Fibroblast of lung (primary cell): ENCODE measurements around the gene DUXB. TPM values are rescaled to one million over a fixed set of nuclear protein-coding genes. Genes with fewer than 3 reads are reported as not detected.
A peak's percentile ranks its signal among the peaks of the same experiment; 100 is the strongest.

Source experiments
- DNase-seq, 2 donors: peaks; one replicate each; pipeline versions ENCODE4 v3.0.0 to v3.0.0-alpha.2; 2010; ENCODE audit warnings: low read depth in 2 of 2
- H2AFZ ChIP-seq: 2 replicates; pipeline ENCODE4 v1.5.1; 2012; ENCODE audit warnings: low read length, control low read depth, inconsistent platforms
- H3K27ac ChIP-seq: 2 replicates; pipeline ENCODE4 v1.5.1; 2011; ENCODE audit warnings: low read length, control low read depth; ENCODE audit not compliant: insufficient read depth
- H3K27me3 ChIP-seq: 2 replicates; pipeline ENCODE4 v1.5.1; 2011; ENCODE audit warnings: mild to moderate bottlenecking, low read length; ENCODE audit not compliant: control insufficient read depth, insufficient read depth
- H3K36me3 ChIP-seq: 2 replicates; pipeline ENCODE4 v1.5.1; 2011; ENCODE audit warnings: low read length; ENCODE audit not compliant: control insufficient read depth, insufficient read depth
- H3K4me1 ChIP-seq: 2 replicates; pipeline ENCODE4 v1.5.1; 2011; ENCODE audit warnings: low read length; ENCODE audit not compliant: control insufficient read depth, insufficient read depth; ENCODE audit errors: extremely low read depth
- H3K4me2 ChIP-seq: 2 replicates; pipeline ENCODE4 v1.5.1; 2011; ENCODE audit warnings: low read length, control low read depth; ENCODE audit not compliant: insufficient read depth; ENCODE audit errors: extremely low read depth
- H3K4me3 ChIP-seq, 4 experiments: fragments of 200-600 bp in 1 of 4; sonication (generic) in 1 of 4; replicated peaks in 1 of 4; 2 replicates each; pipeline ENCODE4 v1.5.1; 2011 to 2016; ENCODE audit warnings: low read length in 4 of 4, low read depth in 3 of 4, mild to moderate bottlenecking in 3 of 4, control low read depth in 2 of 4, inconsistent platforms in 1 of 4, mixed read lengths in 1 of 4; ENCODE audit not compliant: insufficient read depth in 1 of 4; ENCODE audit errors: control extremely low read depth in 1 of 4
- H3K79me2 ChIP-seq: 2 replicates; pipeline ENCODE4 v1.5.1; 2012; ENCODE audit warnings: mild to moderate bottlenecking, low read length, inconsistent platforms; ENCODE audit not compliant: control insufficient read depth, insufficient read depth
- H3K9ac ChIP-seq: 2 replicates; pipeline ENCODE4 v1.5.1; 2011; ENCODE audit warnings: mild to moderate bottlenecking, low read length, control low read depth; ENCODE audit not compliant: insufficient read depth
- H3K9me3 ChIP-seq: 2 replicates; pipeline ENCODE4 v1.5.1; 2012; ENCODE audit warnings: low read depth, low read length; ENCODE audit not compliant: control insufficient read depth, insufficient read depth
- H4K20me1 ChIP-seq: 2 replicates; pipeline ENCODE4 v1.5.1; 2011; ENCODE audit warnings: low read length; ENCODE audit not compliant: control insufficient read depth, insufficient read depth; ENCODE audit errors: extremely low read depth
- CTCF ChIP-seq, 2 donors: IDR thresholded peaks in 1 of 2; conservative IDR thresholded peaks in 1 of 2; 1 replicate in 1 of 2; 2 replicates in 1 of 2; pipeline ENCODE4 v1.5.1; 2011 to 2012; ENCODE audit warnings: low read length in 2 of 2, control low read depth in 1 of 2, inconsistent platforms in 1 of 2, low read depth in 1 of 2, mild to moderate bottlenecking in 1 of 2
- EZH2 ChIP-seq: IDR thresholded peaks from 2 replicates; pipeline ENCODE4 v1.5.1; 2012; ENCODE audit warnings: low read length, control low read depth, mild to moderate bottlenecking; ENCODE audit errors: missing control alignments
- polyA plus RNA-seq, 2 donors: library from polyadenylated mRNA; depleted of rRNA in 1 of 2; stranded (reverse) in 1 of 2; unstranded in 1 of 2; fragments of >200 nt; gene quantifications; 2 replicates each; pipeline ENCODE4 v1.2.1, GENCODE V29; 2011 to 2012; ENCODE audit warnings: missing spikeins in 1 of 2
- total RNA-seq: library from RNA; depleted of rRNA; stranded (reverse); fragments of >200 nt; gene quantifications from 2 replicates; pipeline ENCODE4 v1.2.1, GENCODE V29; 2014

The DUXB gene
- total and polyA plus RNA-seq, 2 donors (not counting 1 experiment from before 2014, with no cell fraction given), result not detected

GRCh38 chr16:75682308-75682707, 19.0 kb downstream of the DUXB start:
- Histone ChIP-seq H3K9ac (no peak overlapping the region), H3K27me3 (no peaks in the 10 kb centered on the region), H3K4me3 (no peak overlapping the region), H3K79me2 (no peaks in the 10 kb centered on the region), H3K4me1 (no peaks in the 10 kb centered on the region), H4K20me1 (no peaks in the 10 kb centered on the region), H3K4me2 (no peak overlapping the region), H3K27ac (no peak overlapping the region), H2AFZ (no peak overlapping the region), H3K36me3 (no peaks in the 10 kb centered on the region), H3K9me3 (no peaks in the 10 kb centered on the region)
- DNase-seq, result no peak
- no peak for TF ChIP-seq EZH2
- no peak for TF ChIP-seq CTCF (conservative IDR thresholded peaks at IDR 0.05 in 1 of 2, IDR thresholded peaks at IDR 0.05 in 1 of 2; ENCODE audit: low read depth in 1 of 2, low read length in 2 of 2)

- H3K79me2 ChIP-seq, result no peaks in the 10 kb centered on the region
- no peak overlapping the region for H3K4me2 ChIP-seq
- no peaks in the 10 kb centered on the region for H3K36me3 ChIP-seq
- H2AFZ ChIP-seq, result no peak overlapping the region
- no peaks in the 10 kb centered on the region for H3K9me3 ChIP-seq
- no peak overlapping the region for H3K27ac ChIP-seq
- no peak overlapping the region for H3K9ac ChIP-seq
- no peaks in the 10 kb centered on the region for H3K4me1 ChIP-seq
- no peak overlapping the region for H3K4me3 ChIP-seq
- TF ChIP-seq CTCF (conservative IDR thresholded peaks at IDR 0.05 in 1 of 2, IDR thresholded peaks at IDR 0.05 in 1 of 2; ENCODE audit: low read depth in 1 of 2, low read length in 2 of 2) (no peak), EZH2 (no peak)
- H4K20me1 ChIP-seq, result no peaks in the 10 kb centered on the region
- no peaks in the 10 kb centered on the region for H3K27me3 ChIP-seq
- DNase-seq, result peak in 1 of 2 donors; percentile 20
Observed at GRCh38 chr16:75679366-75679765, 21.9 kb downstream of the DUXB start.

GRCh38 chr16:75676909-75677308, 24.4 kb downstream of the DUXB start, which contains the start of gene CPHXL2:
Gene CPHXL2 (minus strand): TSS chr16:75677009. CDS start chr16:75676999, 10 bp downstream.
- no peaks in the 10 kb centered on the region for H3K36me3 ChIP-seq
- no peaks in the 10 kb centered on the region for H4K20me1 ChIP-seq
- no peaks in the 10 kb centered on the region for H3K27me3 ChIP-seq
- no peak for DNase-seq
- TF ChIP-seq EZH2 (no peak), CTCF (conservative IDR thresholded peaks at IDR 0.05 in 1 of 2, IDR thresholded peaks at IDR 0.05 in 1 of 2; ENCODE audit: low read depth in 1 of 2, low read length in 2 of 2) (no peak)
- H3K9ac ChIP-seq, result no peak within 1 kb of the TSS
- H3K4me1 ChIP-seq, result no peaks in the 10 kb centered on the region
- no peak within 1 kb of the TSS for H3K27ac ChIP-seq
- H3K4me3 ChIP-seq, result no peak within 1 kb of the TSS
- no peak within 1 kb of the TSS for H2AFZ ChIP-seq
- no peaks in the 10 kb centered on the region for H3K79me2 ChIP-seq
- no peak within 1 kb of the TSS for H3K4me2 ChIP-seq
- no peaks in the 10 kb centered on the region for H3K9me3 ChIP-seq
